Suprapubic skin (tissue), 4 donors: ENCODE results near the gene TOP2B. TPM values are rescaled to one million over a fixed set of nuclear protein-coding genes. Genes with fewer than 3 reads are reported as not detected.

Experiments used
- DNase-seq, 2 donors: peaks; one replicate each; pipeline ENCODE4 v3.0.0-alpha.2; 2019; ENCODE audit warnings: low spot score in 2 of 2
- H3K27ac ChIP-seq: fragments of 200-600 bp; sonication (generic); one replicate; pipeline ENCODE4 v1.5.1; 2019
- H3K27me3 ChIP-seq: fragments of 200-600 bp; sonication (generic); one replicate; pipeline ENCODE4 v1.5.1; 2019
- H3K36me3 ChIP-seq: fragments of 200-600 bp; sonication (generic); one replicate; pipeline ENCODE4 v1.5.1; 2019
- H3K4me1 ChIP-seq: fragments of 200-600 bp; sonication (generic); one replicate; pipeline ENCODE4 v1.5.1; 2019
- H3K4me3 ChIP-seq: fragments of 200-600 bp; sonication (generic); one replicate; pipeline ENCODE4 v1.5.1; 2019; ENCODE audit warnings: mild to moderate bottlenecking
- H3K9me3 ChIP-seq: fragments of 200-600 bp; sonication (generic); one replicate; pipeline ENCODE4 v1.5.1; 2019
- EP300 ChIP-seq: sonication (generic); formaldehyde crosslinking; IDR thresholded peaks from one replicate; pipeline ENCODE4 v1.6.1; 2017; ENCODE audit warnings: antibody characterized with exemption
- POLR2A ChIP-seq, 2 donors: fragments of 450-650 bp; IDR thresholded peaks; one replicate each; pipeline ENCODE4 v1.6.1; 2017; ENCODE audit warnings: antibody characterized with exemption in 2 of 2, mild to moderate bottlenecking in 2 of 2, moderate library complexity in 2 of 2
- POLR2AphosphoS5 ChIP-seq, 3 donors: sonication (generic); formaldehyde crosslinking; IDR thresholded peaks; one replicate each; pipeline ENCODE4 v1.6.1; 2017; ENCODE audit warnings: antibody characterized with exemption in 3 of 3
- WGBS: methylation state at CpG from one replicate; pipeline ENCODE4 v1.1.5; 2018; 5-methylcytosine and 5-hydroxymethylcytosine counted together
- total RNA-seq, 4 donors: library from RNA; depleted of rRNA; stranded (reverse); fragments of >200 nt; gene quantifications; one replicate each; pipeline ENCODE4 v1.1.0, GENCODE V29; 2016
- TF ChIP-seq, protein P1 (sequence below), 2 donors: fragments of 200-600 bp in 1 of 2; fragments of 450-650 bp in 1 of 2; sonication (generic) in 1 of 2; IDR thresholded peaks; one replicate each; pipeline ENCODE4 v1.5.1; 2016 to 2019; ENCODE audit warnings: antibody characterized with exemption in 2 of 2, mild to moderate bottlenecking in 1 of 2, moderate library complexity in 1 of 2

The TOP2B gene
- total RNA-seq, 4 donors from 2014 or later, result 59.3 to 160 (median 83.5) TPM

DNA sequence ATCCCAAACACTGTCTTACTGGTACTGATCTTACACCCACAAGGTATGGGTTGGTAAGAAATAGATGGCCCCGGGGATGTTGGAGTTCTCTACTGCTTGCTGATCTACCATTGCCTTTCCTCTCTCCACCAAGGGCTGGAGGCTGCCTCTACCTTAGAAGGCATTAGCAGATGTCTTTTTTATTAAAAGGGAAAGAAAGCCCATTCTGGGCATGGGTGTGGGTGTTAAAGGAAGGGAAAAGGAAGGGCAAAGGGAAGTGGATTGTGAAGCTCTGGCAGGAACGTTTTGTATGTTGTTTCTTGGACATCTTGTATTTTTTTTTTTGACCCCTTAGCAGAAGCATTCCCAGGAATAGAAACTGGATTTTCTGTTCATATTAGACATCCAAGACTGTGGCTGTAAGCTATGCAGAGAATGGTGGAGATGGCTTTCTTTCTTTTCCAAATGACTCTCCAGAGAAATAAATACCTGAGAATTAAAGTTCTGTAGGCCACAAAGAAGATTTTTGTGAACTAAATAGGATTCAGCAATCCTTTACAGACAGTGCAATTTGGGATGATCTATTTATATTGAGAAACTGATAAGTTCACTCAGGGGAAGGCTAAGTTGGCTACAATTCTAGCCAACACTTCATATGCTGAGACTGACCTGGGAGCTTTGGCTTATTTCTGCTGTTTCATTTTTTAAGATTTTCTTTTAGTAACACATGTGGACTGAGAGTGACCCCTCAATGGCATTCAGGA is 108.8 kb downstream of the TOP2B start:
- DNase-seq, result no peak
- no peaks in the 10 kb centered on the region for H3K36me3 ChIP-seq
- TF ChIP-seq POLR2A (IDR thresholded peaks at IDR 0.05) (no peak), EP300 (no peak), POLR2AphosphoS5 (IDR thresholded peaks at IDR 0.05) (no peak)
- TF ChIP-seq, protein P1, sequence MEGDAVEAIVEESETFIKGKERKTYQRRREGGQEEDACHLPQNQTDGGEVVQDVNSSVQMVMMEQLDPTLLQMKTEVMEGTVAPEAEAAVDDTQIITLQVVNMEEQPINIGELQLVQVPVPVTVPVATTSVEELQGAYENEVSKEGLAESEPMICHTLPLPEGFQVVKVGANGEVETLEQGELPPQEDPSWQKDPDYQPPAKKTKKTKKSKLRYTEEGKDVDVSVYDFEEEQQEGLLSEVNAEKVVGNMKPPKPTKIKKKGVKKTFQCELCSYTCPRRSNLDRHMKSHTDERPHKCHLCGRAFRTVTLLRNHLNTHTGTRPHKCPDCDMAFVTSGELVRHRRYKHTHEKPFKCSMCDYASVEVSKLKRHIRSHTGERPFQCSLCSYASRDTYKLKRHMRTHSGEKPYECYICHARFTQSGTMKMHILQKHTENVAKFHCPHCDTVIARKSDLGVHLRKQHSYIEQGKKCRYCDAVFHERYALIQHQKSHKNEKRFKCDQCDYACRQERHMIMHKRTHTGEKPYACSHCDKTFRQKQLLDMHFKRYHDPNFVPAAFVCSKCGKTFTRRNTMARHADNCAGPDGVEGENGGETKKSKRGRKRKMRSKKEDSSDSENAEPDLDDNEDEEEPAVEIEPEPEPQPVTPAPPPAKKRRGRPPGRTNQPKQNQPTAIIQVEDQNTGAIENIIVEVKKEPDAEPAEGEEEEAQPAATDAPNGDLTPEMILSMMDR (IDR thresholded peaks at IDR 0.05), result no peak
- no peak overlapping the region for H3K4me3 ChIP-seq
- no peaks in the 10 kb centered on the region for H3K9me3 ChIP-seq
- H3K27ac ChIP-seq, result no peak overlapping the region
- peaks cover 5% of the 10 kb centered on the region for H3K4me1 ChIP-seq
- 60% methylated on average over 2 of the region's 2 CpGs for WGBS
- no peaks in the 10 kb centered on the region for H3K27me3 ChIP-seq

DNA sequence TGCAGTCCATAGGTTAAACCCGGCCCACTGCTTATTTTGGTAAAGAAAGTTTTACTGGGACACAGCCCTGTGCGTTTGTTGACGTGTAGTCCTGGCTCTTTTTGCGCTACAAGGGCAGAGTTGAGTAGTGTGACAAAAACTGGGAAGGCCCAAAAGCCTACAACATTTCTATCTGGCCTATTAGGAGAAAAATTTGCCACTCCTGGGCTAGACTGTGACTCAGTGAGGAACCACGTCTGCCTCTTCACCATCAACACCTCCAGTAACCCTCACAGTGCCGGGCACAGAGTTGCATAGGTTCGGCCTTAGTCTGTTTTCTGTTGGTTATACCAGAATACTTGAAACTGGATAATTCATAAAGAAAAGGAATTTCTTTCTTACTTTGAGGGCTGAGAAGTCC is 110.3 kb downstream of the TOP2B start:
- H3K27ac ChIP-seq, result no peak overlapping the region
- H3K36me3 ChIP-seq, result no peaks in the 10 kb centered on the region
- H3K9me3 ChIP-seq, result no peaks in the 10 kb centered on the region
- WGBS, result 92% methylated on average over 7 of the region's 7 CpGs
- no peaks in the 10 kb centered on the region for H3K27me3 ChIP-seq
- no peak for TF ChIP-seq EP300
- TF ChIP-seq, protein P1 (IDR thresholded peaks at IDR 0.05), result no peak
- TF ChIP-seq POLR2A (IDR thresholded peaks at IDR 0.05), result no peak
- no peak for TF ChIP-seq POLR2AphosphoS5 (IDR thresholded peaks at IDR 0.05)
- H3K4me3 ChIP-seq, result no peak overlapping the region
- DNase-seq, result no peak
- peaks cover 5% of the 10 kb centered on the region for H3K4me1 ChIP-seq

DNA sequence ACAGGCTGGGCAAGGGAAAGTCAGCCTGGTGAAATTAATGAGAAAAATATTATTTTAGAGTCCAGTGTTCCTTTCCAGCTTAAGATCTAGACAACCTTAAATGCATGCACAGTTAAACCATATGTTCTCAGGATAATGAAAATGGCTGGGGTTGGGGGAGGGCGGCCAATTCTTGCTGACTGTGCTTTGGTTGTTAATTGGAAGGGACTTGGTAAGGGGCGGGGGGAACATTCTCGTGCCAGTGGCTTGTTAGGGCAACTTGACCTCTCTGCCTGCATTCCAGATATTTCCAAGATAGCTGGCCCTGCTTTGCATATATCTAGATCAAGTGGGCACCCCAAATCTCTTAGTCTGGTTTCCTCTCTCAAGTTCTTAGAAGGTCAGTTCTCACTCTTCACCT is 112.5 kb downstream of the TOP2B start:
- H3K36me3 ChIP-seq, result no peaks in the 10 kb centered on the region
- H3K4me3 ChIP-seq, result no peak overlapping the region
- peaks cover 5% of the 10 kb centered on the region for H3K4me1 ChIP-seq
- no peak for DNase-seq
- H3K9me3 ChIP-seq, result no peaks in the 10 kb centered on the region
- H3K27me3 ChIP-seq, result no peaks in the 10 kb centered on the region
- H3K27ac ChIP-seq, result no peak overlapping the region
- TF ChIP-seq POLR2AphosphoS5 (IDR thresholded peaks at IDR 0.05) (no peak), POLR2A (IDR thresholded peaks at IDR 0.05) (no peak), EP300 (no peak)
- TF ChIP-seq, protein P1 (IDR thresholded peaks at IDR 0.05), result no peak
- 69% methylated on average over 3 of the region's 3 CpGs for WGBS

DNA sequence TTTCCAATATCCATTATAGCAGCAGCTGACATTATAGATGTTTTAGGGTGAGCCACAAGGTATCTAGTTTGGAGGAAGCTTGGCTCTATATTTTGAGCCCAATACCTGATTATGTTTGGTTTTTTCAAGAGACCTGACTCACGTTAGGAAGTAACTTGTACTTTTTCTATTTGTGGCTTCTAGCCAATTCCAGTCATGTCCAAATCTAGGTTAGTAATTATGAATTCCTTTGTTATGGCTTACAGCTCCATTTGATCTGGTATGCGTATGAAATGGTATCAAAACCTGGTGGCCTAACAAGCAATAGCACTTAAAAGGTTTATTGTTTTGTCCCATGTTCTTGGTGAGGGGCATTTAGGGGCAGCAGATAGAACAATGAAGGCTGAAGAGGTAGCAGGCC is 115.9 kb downstream of the TOP2B start:
- no peaks in the 10 kb centered on the region for H3K9me3 ChIP-seq
- H3K27me3 ChIP-seq, result no peaks in the 10 kb centered on the region
- no peaks in the 10 kb centered on the region for H3K4me1 ChIP-seq
- 61% methylated on average over 2 of the region's 2 CpGs for WGBS
- no peak for DNase-seq
- no peak overlapping the region for H3K27ac ChIP-seq
- no peaks in the 10 kb centered on the region for H3K36me3 ChIP-seq
- H3K4me3 ChIP-seq, result no peak overlapping the region
- TF ChIP-seq EP300, result no peak
- no peak for TF ChIP-seq POLR2AphosphoS5 (IDR thresholded peaks at IDR 0.05)
- TF ChIP-seq POLR2A (IDR thresholded peaks at IDR 0.05), result no peak

DNA sequence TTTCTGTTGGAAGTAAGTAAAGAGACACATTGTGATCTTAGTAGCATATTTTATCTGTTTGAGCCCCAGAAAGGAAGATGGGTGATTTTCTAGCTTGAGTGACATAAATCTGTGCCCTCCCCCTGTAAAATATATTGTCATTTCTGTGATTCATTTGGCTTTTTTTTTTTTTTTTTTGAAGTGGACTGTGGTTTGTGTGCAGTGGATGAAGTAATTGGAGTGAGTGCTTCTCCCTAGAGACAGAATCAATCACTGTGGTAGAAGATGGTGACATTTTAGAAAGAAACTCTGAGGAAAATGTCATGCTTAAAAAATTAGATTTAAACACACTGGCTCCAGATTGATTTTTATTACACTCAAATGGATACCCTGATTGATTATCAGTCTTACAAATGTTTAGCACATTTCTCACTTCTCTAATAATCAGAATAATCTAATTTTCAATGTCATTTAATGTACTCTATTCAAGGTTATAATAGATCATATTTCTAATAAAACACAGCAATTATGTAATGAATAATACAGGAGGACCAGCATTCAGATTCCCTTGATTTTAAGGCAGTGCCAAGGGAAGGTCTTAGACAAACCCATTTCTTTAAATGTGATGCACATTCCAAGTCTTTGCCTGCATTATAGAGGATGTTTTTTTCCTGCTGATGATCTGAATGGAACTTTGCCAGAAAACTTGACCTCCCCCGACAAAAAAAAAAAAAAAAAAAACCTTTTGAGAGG is 116.6 kb downstream of the TOP2B start:
- H3K36me3 ChIP-seq, result no peaks in the 10 kb centered on the region
- TF ChIP-seq EP300, result no peak
- TF ChIP-seq POLR2A (IDR thresholded peaks at IDR 0.05), result no peak
- TF ChIP-seq, protein P1 (IDR thresholded peaks at IDR 0.05), result no peak
- TF ChIP-seq POLR2AphosphoS5 (IDR thresholded peaks at IDR 0.05), result no peak
- no peak for DNase-seq
- H3K9me3 ChIP-seq, result no peaks in the 10 kb centered on the region
- no peaks in the 10 kb centered on the region for H3K4me1 ChIP-seq
- WGBS, result 16% methylated on average over 1 of the region's 1 CpG
- no peak overlapping the region for H3K4me3 ChIP-seq
- H3K27me3 ChIP-seq, result no peaks in the 10 kb centered on the region
- no peak overlapping the region for H3K27ac ChIP-seq

Other genes starting within 250 kb of the TOP2B start
- 1 to 10 TPM; 1.3 to 3.9 (median 1.5) TPM for gene RARB, start 236.6 kb downstream of the TOP2B start, total RNA-seq
- 10 to 100 TPM; 20.1 to 42.5 (median 23.8) TPM for gene NGLY1, start 118.5 kb upstream of the TOP2B start, total RNA-seq
- 1 to 10 TPM; 5.8 to 9.7 (median 7.3) TPM for gene OXSM, start 125.2 kb upstream of the TOP2B start, total RNA-seq